ENCODE results near the gene PDIA6. TPM values are rescaled to one million over a fixed set of nuclear protein-coding genes. Genes with fewer than 3 reads are reported as not detected.
"Not testable (repeated sequence)": the region's sequence is repeated elsewhere in the genome, so short reads cannot be mapped to it uniquely, and the experiment has no call there.

Gene PDIA6
- total RNA-seq, 1 experiment from 2014 or later = 149 TPM

DNA sequence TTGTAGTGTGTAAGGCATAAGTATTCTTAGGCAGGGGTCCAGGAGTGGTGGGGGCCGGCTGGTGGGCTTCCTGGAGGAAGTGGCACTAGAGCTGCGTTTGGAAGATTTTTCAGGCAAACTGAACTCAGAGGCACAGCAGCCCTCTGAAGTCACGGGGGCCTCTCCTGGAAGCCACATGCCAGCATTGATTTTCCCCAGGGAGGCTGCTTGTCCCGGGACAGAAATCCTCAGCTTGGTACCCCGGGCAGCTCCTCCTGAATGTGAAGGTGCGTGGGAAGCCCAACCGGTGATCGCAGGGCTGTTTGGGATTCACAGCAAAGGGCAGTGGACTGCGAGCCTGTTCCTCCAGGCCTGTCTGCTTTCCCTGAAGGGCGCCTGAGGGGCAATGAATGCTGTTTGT, 1.6 kb upstream of the PDIA6 start:
- H3K9me2 ChIP-seq (ENCODE audit: insufficient read depth) = no peaks in the 10 kb centered on the region
- H2AFZ ChIP-seq (ENCODE audit: low read depth, low read length, poor library complexity, severe bottlenecking) = no peak overlapping the region
- ChIA-PET CTCF (no interaction called here), POLR2A (no interaction called here), RAD21 (ENCODE audit: low non-redundant PET in 1 of 2, low total read pairs in 2 of 2, uncharacterized antibody in 2 of 2, unreplicated experiment in 2 of 2) (no interaction called here)
- ATAC-seq (no peak), DNase-seq (ENCODE audit: low read depth, low spot score) (no peak)
- H3K4me3 ChIP-seq (replicated peaks in 1 of 2; ENCODE audit: low read depth in 1 of 2, low read length in 2 of 2) = no peak overlapping the region
- no peak overlapping the region for H3K4me2 ChIP-seq (ENCODE audit: low read length)
- BruUV-seq (replicated peaks) = no TSS peak
- no peaks in the 10 kb centered on the region for H3K27me3 ChIP-seq (ENCODE audit: insufficient read depth, low read length)
- H3K9ac ChIP-seq (ENCODE audit: low read length) = no peak overlapping the region
- no peak overlapping the region for H3K27ac ChIP-seq (ENCODE audit: low read depth, low read length)
- peaks cover 33% of the 10 kb centered on the region for H3K79me2 ChIP-seq (ENCODE audit: insufficient read depth, low read length)
- no peaks in the 10 kb centered on the region for H4K20me1 ChIP-seq (ENCODE audit: insufficient read depth)
- H3K4me1 ChIP-seq (ENCODE audit: control insufficient read depth in 1 of 2, insufficient read depth in 2 of 2, low read length in 2 of 2) = peaks cover 5 to 33% of the 10 kb centered on the region in 2 experiments; a peak in 3 of 4 replicates
- peaks cover 2 to 10% of the 10 kb centered on the region in 2 experiments; a peak in 3 of 4 replicates for H3K36me3 ChIP-seq (ENCODE audit: control insufficient read depth in 1 of 2, insufficient read depth in 2 of 2, low read length in 2 of 2)
- intact Hi-C loops (cut with micrococcal nuclease) = no loop called here
- H3K9me3 ChIP-seq (ENCODE audit: control insufficient read depth in 1 of 2, insufficient read depth in 1 of 2, low read depth in 1 of 2, low read length in 2 of 2) = no peaks in the 10 kb centered on the region
- no peak for TF ChIP-seq SRF (IDR thresholded peaks at IDR 0.05; ENCODE audit: low read depth)
- TF ChIP-seq ZFX (IDR thresholded peaks at IDR 0.05) = no peak
- TF ChIP-seq SP1 (IDR thresholded peaks at IDR 0.05; ENCODE audit: low read depth) = no peak
- TF ChIP-seq YY1 (IDR thresholded peaks at IDR 0.05; ENCODE audit: extremely low read depth, insufficient replicate concordance, low read depth, low read length) = no peak
- no peak for TF ChIP-seq FOSL1 (IDR thresholded peaks at IDR 0.05; ENCODE audit: low read depth)
- TF ChIP-seq, protein P1, sequence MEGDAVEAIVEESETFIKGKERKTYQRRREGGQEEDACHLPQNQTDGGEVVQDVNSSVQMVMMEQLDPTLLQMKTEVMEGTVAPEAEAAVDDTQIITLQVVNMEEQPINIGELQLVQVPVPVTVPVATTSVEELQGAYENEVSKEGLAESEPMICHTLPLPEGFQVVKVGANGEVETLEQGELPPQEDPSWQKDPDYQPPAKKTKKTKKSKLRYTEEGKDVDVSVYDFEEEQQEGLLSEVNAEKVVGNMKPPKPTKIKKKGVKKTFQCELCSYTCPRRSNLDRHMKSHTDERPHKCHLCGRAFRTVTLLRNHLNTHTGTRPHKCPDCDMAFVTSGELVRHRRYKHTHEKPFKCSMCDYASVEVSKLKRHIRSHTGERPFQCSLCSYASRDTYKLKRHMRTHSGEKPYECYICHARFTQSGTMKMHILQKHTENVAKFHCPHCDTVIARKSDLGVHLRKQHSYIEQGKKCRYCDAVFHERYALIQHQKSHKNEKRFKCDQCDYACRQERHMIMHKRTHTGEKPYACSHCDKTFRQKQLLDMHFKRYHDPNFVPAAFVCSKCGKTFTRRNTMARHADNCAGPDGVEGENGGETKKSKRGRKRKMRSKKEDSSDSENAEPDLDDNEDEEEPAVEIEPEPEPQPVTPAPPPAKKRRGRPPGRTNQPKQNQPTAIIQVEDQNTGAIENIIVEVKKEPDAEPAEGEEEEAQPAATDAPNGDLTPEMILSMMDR (IDR thresholded peaks at IDR 0.05 in 2 of 3, conservative IDR thresholded peaks at IDR 0.05 in 1 of 3; ENCODE audit: borderline replicate concordance in 1 of 3, insufficient read depth in 1 of 3, low read depth in 2 of 3, low read length in 2 of 3) = no peak
- no peak for TF ChIP-seq JUND (IDR thresholded peaks at IDR 0.05)
- TF ChIP-seq POLR2AphosphoS5 (IDR thresholded peaks at IDR 0.05; ENCODE audit: low read depth, low read length) = no peak
- TF ChIP-seq RAD21 (IDR thresholded peaks at IDR 0.05; ENCODE audit: low read depth) = no peak
- no peak for TF ChIP-seq SIN3A (IDR thresholded peaks at IDR 0.05; ENCODE audit: low read depth)
- TF ChIP-seq EGR1 (IDR thresholded peaks at IDR 0.05; ENCODE audit: low read depth) = no peak
- TF ChIP-seq POLR2A (IDR thresholded peaks at IDR 0.05; ENCODE audit: borderline replicate concordance, extremely low read depth, insufficient read depth, insufficient read length) = no peak
- no peak for TF ChIP-seq EZH2phosphoT487 (IDR thresholded peaks at IDR 0.05; ENCODE audit: borderline replicate concordance)
- no peak for TF ChIP-seq REST (IDR thresholded peaks at IDR 0.05; ENCODE audit: low read depth)

GRCh38 chr2:10813163-10814138, 866 bp upstream of the PDIA6 start:
- ChIA-PET RAD21 (ENCODE audit: low non-redundant PET in 1 of 2, low total read pairs in 2 of 2, uncharacterized antibody in 2 of 2, unreplicated experiment in 2 of 2) (interaction anchor here in 1 of 2 experiments (0.6 kb wide), 1 partner anchor 98 kb away, joined by 3 read pairs; no protein-coding TSS in a partner anchor), CTCF (interaction anchor here (1.3 to 1.8 kb wide), 2 partner anchors 19 to 319 kb away, joined by 3 to 13 read pairs; a partner anchor contains a TSS)
- ATAC-seq; DNase-seq (ENCODE audit: low read depth, low spot score); H3K27me3 ChIP-seq (ENCODE audit: insufficient read depth, low read length); POLR2A ChIA-PET; H2AFZ ChIP-seq (ENCODE audit: low read depth, low read length, poor library complexity, severe bottlenecking); intact Hi-C loops (cut with micrococcal nuclease); H3K9me2 ChIP-seq (ENCODE audit: insufficient read depth); H3K9me3 ChIP-seq (ENCODE audit: control insufficient read depth in 1 of 2, insufficient read depth in 1 of 2, low read depth in 1 of 2, low read length in 2 of 2); H4K20me1 ChIP-seq (ENCODE audit: insufficient read depth): not testable (repeated sequence)
- peaks cover 40% of the 10 kb centered on the region for H3K79me2 ChIP-seq (ENCODE audit: insufficient read depth, low read length)
- H3K4me3 ChIP-seq (replicated peaks in 1 of 2; ENCODE audit: low read depth in 1 of 2, low read length in 2 of 2) = peak overlapping the region; percentile 47 to 87
- peak overlapping the region; percentile 97 for H3K4me2 ChIP-seq (ENCODE audit: low read length)
- H3K4me1 ChIP-seq (ENCODE audit: control insufficient read depth in 1 of 2, insufficient read depth in 2 of 2, low read length in 2 of 2) = peaks cover 5 to 33% of the 10 kb centered on the region in 2 experiments; a peak in 3 of 4 replicates
- H3K27ac ChIP-seq (ENCODE audit: low read depth, low read length) = peak overlapping the region; percentile 30; the same call in 1 of the 2 replicates
- BruUV-seq (replicated peaks) = TSS peak; percentile 92
- H3K36me3 ChIP-seq (ENCODE audit: control insufficient read depth in 1 of 2, insufficient read depth in 2 of 2, low read length in 2 of 2) = peaks cover 2 to 17% of the 10 kb centered on the region in 2 experiments; a peak in 3 of 4 replicates
- peak overlapping the region; percentile 92 for H3K9ac ChIP-seq (ENCODE audit: low read length)
